Measurements from ENCODE around the gene HPCAL1. TPM values are rescaled to one million over a fixed set of nuclear protein-coding genes. Genes with fewer than 3 reads are reported as not detected.

Gene HPCAL1
- total and polyA plus RNA-seq, 2 of the 4 experiments (the other 2 are of a cell fraction) = 8.2 to 33.7 TPM

GRCh38 chr2:10274376-10274775 is 28.3 kb upstream of the HPCAL1 start:
- H3K14ac ChIP-seq (replicated peaks; ENCODE audit: low read depth, low read length) = no peak overlapping the region
- TF ChIP-seq SMC3 (IDR thresholded peaks at IDR 0.05; ENCODE audit: low read depth, low read length) (no peak), MAZ (IDR thresholded peaks at IDR 0.05; ENCODE audit: borderline replicate concordance, low read depth, low read length) (no peak), RAD21 (IDR thresholded peaks at IDR 0.05; ENCODE audit: low read length) (no peak), MAFK (IDR thresholded peaks at IDR 0.05; ENCODE audit: low read depth, low read length) (no peak), NFE2L2 (IDR thresholded peaks at IDR 0.05; ENCODE audit: low read depth, low read length) (no peak), RCOR1 (IDR thresholded peaks at IDR 0.05; ENCODE audit: insufficient replicate concordance, low read length) (no peak), POLR2A (IDR thresholded peaks at IDR 0.05; ENCODE audit: low read depth, low read length) (no peak), CHD1 (IDR thresholded peaks at IDR 0.05; ENCODE audit: low read depth, low read length) (no peak), CEBPB (IDR thresholded peaks at IDR 0.05; ENCODE audit: low read depth, low read length) (no peak), RFX5 (IDR thresholded peaks at IDR 0.05; ENCODE audit: low read depth, low read length) (no peak), MXI1 (IDR thresholded peaks at IDR 0.05; ENCODE audit: borderline replicate concordance, low read depth, low read length) (no peak), FOS (IDR thresholded peaks at IDR 0.05; ENCODE audit: low read depth, low read length) (no peak)
- TF ChIP-seq, protein P1, sequence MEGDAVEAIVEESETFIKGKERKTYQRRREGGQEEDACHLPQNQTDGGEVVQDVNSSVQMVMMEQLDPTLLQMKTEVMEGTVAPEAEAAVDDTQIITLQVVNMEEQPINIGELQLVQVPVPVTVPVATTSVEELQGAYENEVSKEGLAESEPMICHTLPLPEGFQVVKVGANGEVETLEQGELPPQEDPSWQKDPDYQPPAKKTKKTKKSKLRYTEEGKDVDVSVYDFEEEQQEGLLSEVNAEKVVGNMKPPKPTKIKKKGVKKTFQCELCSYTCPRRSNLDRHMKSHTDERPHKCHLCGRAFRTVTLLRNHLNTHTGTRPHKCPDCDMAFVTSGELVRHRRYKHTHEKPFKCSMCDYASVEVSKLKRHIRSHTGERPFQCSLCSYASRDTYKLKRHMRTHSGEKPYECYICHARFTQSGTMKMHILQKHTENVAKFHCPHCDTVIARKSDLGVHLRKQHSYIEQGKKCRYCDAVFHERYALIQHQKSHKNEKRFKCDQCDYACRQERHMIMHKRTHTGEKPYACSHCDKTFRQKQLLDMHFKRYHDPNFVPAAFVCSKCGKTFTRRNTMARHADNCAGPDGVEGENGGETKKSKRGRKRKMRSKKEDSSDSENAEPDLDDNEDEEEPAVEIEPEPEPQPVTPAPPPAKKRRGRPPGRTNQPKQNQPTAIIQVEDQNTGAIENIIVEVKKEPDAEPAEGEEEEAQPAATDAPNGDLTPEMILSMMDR (conservative IDR thresholded peaks at IDR 0.05; ENCODE audit: low read depth, low read length) = no peak
- TF ChIP-seq, protein P2, sequence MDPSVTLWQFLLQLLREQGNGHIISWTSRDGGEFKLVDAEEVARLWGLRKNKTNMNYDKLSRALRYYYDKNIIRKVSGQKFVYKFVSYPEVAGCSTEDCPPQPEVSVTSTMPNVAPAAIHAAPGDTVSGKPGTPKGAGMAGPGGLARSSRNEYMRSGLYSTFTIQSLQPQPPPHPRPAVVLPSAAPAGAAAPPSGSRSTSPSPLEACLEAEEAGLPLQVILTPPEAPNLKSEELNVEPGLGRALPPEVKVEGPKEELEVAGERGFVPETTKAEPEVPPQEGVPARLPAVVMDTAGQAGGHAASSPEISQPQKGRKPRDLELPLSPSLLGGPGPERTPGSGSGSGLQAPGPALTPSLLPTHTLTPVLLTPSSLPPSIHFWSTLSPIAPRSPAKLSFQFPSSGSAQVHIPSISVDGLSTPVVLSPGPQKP (IDR thresholded peaks at IDR 0.05; ENCODE audit: borderline replicate concordance, low read depth, low read length) = no peak
- TF ChIP-seq, protein P3, sequence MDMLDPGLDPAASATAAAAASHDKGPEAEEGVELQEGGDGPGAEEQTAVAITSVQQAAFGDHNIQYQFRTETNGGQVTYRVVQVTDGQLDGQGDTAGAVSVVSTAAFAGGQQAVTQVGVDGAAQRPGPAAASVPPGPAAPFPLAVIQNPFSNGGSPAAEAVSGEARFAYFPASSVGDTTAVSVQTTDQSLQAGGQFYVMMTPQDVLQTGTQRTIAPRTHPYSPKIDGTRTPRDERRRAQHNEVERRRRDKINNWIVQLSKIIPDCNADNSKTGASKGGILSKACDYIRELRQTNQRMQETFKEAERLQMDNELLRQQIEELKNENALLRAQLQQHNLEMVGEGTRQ (IDR thresholded peaks at IDR 0.05; ENCODE audit: low read depth, low read length) = no peak
- H4K8ac ChIP-seq (ENCODE audit: low read depth in 2 of 2, low read length in 2 of 2) = no peak overlapping the region
- ATAC-seq (ENCODE audit: low read depth) = no peak
- no peak overlapping the region for H2BK20ac ChIP-seq (ENCODE audit: low read depth, low read length)
- H3K4me3 ChIP-seq (ENCODE audit: insufficient read depth, low read depth, low read length) = no peak overlapping the region
- H3K9me3 ChIP-seq (ENCODE audit: control insufficient read depth, insufficient read depth, low read length) = no peaks in the 10 kb centered on the region
- POLR2A ChIA-PET (ENCODE audit: unreplicated experiment) = no interaction called here
- no peak overlapping the region for H2BK15ac ChIP-seq (ENCODE audit: low read depth, low read length)
- in situ Hi-C loops (cut with MboI; ENCODE audit: low sequenced_read_pairs) = no loop called here
- no peak overlapping the region for H2BK5ac ChIP-seq (ENCODE audit: low read depth, low read length, poor library complexity, severe bottlenecking)
- no peak overlapping the region for H4K5ac ChIP-seq (ENCODE audit: low read depth, low read length)
- no TSS peak for BruUV-seq (replicated peaks)
- H4K91ac ChIP-seq (ENCODE audit: insufficient read depth, low read depth, low read length) = no peak overlapping the region
- peaks cover 4% of the 10 kb centered on the region; the same call in 1 of the 2 replicates for H3K4me1 ChIP-seq (ENCODE audit: control insufficient read depth, insufficient read depth, low read length)
- H3K27me3 ChIP-seq (ENCODE audit: control insufficient read depth, insufficient read depth, low read length) = no peaks in the 10 kb centered on the region; the same call in 1 of the 2 replicates
- no peak overlapping the region for H2BK120ac ChIP-seq (ENCODE audit: low read depth, low read length)
- no peaks in the 10 kb centered on the region for H3K9me1 ChIP-seq (ENCODE audit: insufficient read depth, low read length)
- H3K79me1 ChIP-seq (ENCODE audit: low read depth in 1 of 2, low read length in 2 of 2) = no peaks in the 10 kb centered on the region
- H2AK9ac ChIP-seq (replicated peaks; ENCODE audit: low read depth, low read length, poor library complexity) = no peak overlapping the region
- 100% methylated on average over 3 of the region's 14 CpGs; no CpG with 5 or more reads in 1 of the 2 experiments for WGBS, 2 experiments (ENCODE audit: extremely low coverage in 2 of 2, insufficient read length in 1 of 2)
- no peak overlapping the region for H2AFZ ChIP-seq (replicated peaks; ENCODE audit: low read length, poor library complexity)
- no peaks in the 10 kb centered on the region for H4K20me1 ChIP-seq (ENCODE audit: insufficient read depth, low read length)
- no peak overlapping the region for H3K4me2 ChIP-seq (ENCODE audit: low read depth, low read length)
- H3K23ac ChIP-seq (ENCODE audit: low read depth, low read length) = no peak overlapping the region
- intact Hi-C loops (cut with micrococcal nuclease) = no loop called here
- no peak overlapping the region for H3K18ac ChIP-seq (ENCODE audit: low read depth, low read length)
- CTCF ChIA-PET = no interaction called here
- no peaks in the 10 kb centered on the region for H3K36me3 ChIP-seq (ENCODE audit: control insufficient read depth, insufficient read depth, low read length)
- no peak overlapping the region for H3K27ac ChIP-seq (ENCODE audit: insufficient read depth, low read length)
- dilution Hi-C loops (cut with HindIII; ENCODE audit: low sequenced_read_pairs, unreplicated experiment) = no loop called here
- no peak for DNase-seq
- H3K4ac ChIP-seq (ENCODE audit: low read depth, low read length) = no peak overlapping the region
- no peak overlapping the region for H3K56ac ChIP-seq (ENCODE audit: extremely low read depth, insufficient read depth, low read length)
- no peak overlapping the region for H3K9ac ChIP-seq (ENCODE audit: low read depth, low read length)
- no peak overlapping the region for H2AK5ac ChIP-seq (ENCODE audit: low read depth, low read length)
